GM18499 (cell line): ENCODE results near the gene SLC39A10.

Experiments used
- ATAC-seq: cut with Tn5 transposase; IDR thresholded peaks from one replicate; pipeline ENCODE4 v1.9.1; 2021; ENCODE audit warnings: moderate number of reproducible peaks; ENCODE audit not compliant: insufficient read depth, unreplicated experiment

Gene SLC39A10

DNA sequence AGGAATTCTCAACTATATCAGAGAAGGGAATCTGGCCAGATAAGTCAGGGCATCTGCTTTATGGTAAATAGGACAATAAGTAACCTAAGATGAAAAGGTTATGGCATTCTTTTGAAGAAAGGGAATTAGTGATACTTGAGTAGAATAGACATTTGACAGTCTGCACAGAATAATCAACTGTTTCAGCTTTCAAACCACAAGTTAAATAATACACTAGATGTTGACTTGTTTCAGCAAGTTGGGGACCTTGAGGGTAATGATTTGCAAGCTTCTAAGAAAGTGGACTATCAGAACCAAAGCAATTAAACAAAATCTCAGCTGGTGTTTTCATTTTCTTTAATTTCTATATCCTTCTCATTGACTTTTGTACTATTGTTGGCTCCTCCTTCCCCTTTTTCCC lies 54.5 kb downstream of the SLC39A10 start:
- ATAC-seq, result no peak

DNA sequence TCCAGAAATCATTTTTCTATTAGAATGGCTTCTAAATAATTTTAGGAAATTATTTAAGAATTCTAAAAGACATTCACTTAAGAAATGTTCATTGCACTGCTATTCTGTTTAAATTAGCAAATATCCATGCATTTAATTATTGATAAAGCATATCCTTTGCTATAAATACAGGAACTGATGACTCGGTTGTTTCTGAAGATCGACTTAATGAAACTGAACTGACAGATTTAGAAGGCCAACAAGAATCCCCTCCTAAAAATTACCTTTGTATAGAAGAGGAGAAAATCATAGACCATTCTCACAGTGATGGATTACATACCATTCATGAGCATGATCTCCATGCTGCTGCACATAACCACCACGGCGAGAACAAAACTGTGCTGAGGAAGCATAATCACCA lies 59.4 kb downstream of the SLC39A10 start:
- no peak for ATAC-seq

DNA sequence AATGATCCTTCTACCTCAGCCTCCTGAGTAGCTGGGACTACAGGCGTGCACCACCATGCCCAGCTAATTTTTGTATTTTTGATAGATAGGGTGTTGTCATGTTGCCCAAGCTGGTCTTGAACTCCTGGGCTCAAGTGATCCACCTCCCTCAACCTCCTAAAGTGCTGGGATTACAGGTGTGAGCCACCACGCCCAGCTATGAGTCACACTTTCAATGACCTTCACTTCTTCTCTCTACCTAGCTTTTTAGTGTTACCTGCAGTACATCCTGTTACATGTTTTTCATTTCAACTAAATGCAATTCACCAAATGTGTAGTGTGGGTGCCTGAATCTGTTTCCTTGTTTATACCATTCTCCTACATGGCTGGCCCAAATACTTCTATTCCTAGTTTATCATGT lies 64.0 kb downstream of the SLC39A10 start:
- ATAC-seq, result no peak

DNA sequence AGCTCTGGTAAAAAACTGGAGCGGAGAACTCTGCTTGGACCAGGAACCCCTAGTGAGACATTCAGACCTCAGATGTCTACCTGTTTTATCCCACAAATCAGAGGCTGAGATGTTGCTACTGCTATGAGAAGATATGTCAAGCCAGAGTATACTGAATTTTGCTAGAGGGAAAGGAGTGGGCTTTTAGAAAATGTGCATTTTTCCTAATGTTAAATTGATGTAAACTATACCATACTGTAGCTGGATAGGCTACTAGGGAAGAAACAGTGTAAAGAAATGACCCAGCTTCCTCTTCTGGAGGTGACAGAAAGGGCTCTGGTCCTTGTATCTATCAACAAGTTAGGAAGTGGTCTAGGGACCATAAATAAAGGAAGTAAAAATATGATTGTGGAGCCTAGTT lies 65.0 kb downstream of the SLC39A10 start:
- no peak for ATAC-seq

DNA sequence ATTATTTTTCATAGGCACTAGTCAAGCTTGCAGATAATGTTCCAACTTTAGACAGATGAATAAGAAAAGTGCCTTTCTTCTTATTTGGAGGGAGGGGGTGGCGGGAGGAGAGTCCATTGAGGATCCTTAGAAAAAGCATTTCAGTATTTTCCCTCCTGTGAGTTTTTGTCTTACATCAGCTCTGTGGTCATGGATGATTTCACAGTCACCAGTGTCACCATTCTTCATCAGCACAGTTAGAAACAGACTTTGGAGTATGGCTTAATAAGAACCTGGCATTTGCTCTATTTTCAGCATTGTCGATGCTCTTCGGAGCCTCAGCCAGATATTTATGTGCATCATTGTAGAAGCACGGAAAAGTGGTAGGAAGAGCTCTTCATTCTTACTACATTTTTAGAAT lies 70.1 kb downstream of the SLC39A10 start:
- ATAC-seq, result no peak

DNA sequence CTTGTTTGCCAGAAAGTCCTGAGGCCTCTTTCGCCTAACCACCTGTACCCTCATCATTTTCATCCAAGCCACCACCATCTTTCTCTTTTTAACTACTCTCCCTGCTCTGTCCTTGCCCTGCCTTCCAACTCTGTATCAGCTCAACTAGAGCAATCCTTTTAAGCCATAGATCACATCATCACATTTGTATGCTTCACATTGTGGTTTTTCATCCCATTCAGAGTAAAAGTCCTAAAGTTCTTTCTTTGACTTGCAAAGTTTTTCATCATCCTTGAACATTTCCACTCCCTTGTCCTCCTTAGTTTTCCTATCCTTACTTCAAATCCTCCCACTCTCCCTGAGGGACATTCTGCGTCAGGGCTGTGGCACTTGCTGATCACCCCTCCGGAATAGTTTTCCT lies 73.9 kb downstream of the SLC39A10 start:
- ATAC-seq, result no peak

DNA sequence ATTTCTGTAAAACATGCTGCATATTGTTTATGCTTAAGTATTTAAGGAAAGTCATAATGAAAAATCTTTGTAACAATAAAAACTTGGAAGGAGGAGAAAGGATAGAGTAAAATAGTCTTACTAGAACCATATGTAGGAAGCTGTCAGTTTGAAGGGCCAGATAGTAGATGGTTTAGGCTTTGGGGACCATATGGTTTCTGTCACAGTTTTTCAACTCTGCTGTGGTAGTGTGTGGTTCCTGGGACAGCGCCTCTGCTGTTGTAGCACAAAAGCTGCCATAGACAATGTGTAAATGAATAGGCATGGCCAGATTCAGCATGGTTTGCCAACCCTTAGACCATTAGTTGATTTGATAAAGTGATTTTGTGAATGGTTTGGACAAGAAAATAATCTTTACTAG lies 75.5 kb downstream of the SLC39A10 start:
- no peak for ATAC-seq

DNA sequence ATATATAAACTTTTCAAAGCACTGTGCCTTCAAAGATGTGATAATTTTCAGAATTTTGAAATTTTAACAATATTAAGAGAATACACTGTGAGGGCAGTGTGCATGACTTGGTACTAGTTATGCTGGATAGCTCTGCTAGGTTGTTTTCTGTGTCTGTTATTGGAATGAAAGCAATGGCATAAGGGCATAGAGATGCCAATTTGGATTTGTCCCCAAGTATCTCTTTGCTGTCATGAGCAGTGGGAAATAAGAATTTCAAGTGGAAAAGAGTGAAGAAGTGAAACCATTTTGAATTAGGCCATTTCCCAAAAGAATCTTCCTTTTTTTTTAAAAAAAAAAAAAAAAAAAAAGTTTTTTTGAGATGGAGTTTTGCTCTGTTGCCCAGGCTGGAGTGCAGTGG lies 76.8 kb downstream of the SLC39A10 start:
- ATAC-seq, result no peak

DNA sequence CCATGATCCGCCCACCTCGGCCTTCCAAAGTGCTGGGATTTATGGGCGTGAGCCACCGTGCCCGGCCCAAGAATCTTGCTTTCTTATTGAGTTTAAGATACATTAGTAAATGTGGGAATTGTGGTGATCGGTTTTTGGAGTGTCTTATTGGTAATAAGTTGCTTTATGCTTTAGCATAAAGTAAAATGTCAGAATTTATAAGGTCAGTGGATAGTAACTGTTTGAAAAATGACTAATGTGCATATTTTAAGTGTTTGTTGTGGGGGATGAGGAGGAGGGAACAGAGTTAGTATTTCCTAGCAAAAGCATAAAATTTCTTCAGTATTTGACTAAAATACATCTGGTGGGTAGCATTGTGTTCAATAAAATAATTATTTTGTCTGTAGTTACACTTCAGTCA lies 77.4 kb downstream of the SLC39A10 start:
- ATAC-seq, result no peak

DNA sequence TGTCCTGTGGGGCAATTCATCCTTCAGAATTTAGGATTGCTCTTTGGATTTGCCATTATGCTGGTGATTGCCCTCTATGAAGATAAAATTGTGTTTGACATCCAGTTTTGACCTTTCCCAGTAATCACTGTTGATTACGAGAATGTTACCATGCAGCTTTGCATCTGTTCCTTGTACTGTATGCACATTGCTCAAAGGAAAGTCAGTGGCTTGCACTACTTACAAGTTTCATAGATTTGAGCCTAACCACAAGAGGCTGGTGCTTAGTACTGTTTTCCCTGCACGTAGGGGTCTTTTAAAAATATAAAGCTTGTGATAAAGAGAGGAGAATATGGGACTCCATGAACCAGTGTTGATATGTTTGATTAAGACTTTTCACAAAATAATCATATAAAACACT lies 77.9 kb downstream of the SLC39A10 start:
- no peak for ATAC-seq

DNA sequence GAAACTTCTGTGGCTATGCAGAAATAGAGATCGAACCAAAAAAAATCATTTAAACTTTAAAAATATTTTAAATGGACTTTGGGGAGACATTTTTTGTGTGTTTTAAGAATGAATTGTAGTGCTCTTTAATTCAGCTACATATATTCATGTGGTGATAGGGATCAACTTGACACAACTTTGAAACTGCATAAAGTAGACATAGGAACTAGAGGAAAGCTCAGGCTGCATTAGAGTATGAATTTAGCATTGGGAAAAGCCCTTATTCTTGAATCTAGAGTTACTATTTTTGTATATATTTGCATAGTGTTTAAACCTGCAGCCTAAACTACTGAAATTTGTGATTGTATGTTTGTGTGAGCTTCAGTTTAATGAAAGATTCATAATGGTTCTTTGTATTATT lies 78.3 kb downstream of the SLC39A10 start:
- ATAC-seq, result no peak

DNA sequence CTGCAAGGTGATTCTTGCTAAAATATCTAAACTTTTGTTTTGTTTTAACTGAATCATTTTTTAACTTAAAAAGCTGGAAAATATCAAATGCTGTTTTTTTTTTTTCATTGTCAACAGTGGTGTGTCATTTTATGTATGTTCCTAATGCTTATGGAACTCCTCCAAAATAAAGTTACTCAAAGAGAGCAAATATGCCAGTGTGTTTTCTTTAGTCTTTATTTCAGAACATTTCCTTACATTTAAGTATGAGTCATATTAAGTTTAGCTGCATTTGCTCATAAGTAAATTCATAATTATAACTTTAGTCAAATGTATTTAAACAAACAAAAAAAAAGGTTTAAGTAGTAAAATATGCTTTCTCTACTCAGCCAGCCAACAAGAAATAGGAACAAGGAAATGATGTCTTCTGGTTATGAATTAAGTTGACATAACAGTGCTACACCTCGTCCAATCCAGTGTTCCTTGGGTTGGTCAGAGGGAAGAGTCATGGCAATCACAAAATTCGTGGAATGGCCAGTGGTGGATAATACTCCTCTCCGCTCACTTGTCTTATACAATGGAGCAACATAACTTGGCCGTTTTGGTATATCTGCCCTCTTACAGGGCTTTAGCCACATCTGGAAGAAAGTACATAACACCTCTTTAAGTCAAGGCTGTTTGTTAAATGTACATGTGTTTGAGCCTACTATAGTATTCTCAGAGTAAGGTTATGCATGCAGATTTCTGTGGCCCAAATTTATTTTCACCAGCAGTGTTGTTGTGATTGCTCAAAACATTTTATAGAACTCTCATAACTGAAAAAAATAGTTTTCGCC lies 80.7 kb downstream of the SLC39A10 start:
- no peak for ATAC-seq

DNA sequence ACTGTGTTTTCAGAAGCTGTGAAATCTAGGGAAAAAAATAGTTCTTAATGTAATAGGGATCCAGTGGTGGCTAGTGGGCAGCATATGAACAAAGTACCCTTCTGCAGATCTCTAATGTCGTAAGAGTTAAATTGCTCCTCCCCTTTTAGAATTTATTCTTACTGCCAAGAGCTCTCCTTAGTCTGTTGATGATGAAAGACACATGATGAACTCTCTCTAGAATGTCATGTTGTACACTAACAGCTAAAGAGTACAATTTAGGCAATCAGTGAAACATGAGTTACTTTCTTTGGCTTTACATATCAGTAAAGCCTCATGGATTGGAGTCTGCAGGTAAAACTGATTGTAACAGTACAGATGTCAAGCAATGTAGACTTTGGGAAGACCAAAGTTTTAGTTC lies 84.2 kb downstream of the SLC39A10 start:
- no peak for ATAC-seq

DNA sequence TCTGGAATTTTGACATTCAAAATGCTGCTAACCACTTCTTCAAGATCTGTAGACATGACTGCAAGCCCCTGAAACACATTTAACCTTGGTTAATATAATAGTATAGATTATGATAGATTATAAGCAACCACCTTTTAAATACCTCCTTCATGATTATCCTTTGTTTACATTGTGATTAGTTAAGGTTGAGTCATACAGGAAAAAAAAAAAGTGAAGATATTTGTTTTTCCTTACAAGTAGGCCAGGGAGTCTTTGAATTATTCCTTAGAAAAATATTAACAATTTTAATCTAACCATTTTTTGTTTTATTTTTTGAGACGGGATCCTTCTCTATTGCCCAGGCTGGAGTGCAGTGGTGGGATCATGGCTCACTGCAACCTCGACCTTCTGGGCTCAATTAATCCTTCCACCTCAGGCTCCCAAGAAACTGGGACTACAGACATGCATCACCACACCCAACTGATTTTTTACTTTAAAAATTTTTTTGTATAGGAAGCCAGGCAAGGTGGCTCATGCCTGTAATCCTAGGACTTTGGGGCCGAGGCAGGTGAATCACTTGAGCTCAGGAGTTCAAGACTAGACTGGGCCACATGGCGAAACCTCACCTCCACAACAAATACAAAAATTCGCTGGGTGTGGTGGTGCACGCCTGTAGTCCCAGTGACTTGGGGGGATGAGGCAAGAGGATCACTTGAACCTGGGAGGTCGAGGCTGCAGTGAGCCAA lies 99.4 kb downstream of the SLC39A10 start:
- ATAC-seq, result no peak

DNA sequence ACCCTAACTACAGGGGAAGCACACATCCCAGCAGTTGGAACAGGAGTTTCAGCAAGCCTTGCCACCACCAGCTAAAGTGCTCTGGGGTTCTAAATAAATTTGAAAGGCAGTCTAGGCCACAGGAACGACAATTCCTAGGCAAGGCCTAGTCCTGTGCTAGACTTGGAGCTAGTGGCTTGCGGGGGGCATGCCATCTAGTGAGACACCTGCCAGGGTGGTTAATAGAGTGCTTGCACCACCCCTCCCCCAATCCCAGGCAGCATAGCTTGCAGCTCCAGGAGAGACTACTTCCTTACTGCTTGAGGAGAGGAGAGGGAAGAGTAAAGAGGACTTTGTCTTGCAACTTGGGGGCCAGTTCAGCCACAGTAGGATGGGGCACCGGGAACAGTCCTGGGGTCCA lies 101.8 kb downstream of the SLC39A10 start:
- ATAC-seq, result no peak

DNA sequence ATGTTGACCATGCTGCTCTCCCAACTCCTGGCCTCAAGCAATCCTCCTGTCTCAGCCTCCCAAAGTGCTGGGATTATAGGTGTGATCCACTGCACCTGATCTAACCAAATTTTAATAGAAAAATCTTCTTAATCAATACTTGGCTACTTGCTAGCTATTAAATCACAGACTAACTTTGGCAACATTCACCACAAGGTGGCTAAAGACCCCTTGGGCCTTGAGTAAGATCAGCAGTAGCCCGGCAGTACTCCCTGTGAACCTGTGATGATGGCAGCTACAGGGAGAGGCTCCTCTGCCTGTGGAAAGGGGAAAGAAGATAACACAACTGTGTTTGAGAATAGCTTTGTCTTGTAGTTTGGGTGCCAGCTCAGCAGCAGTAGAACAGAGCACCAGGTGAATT lies 102.9 kb downstream of the SLC39A10 start:
- ATAC-seq, result no peak

DNA sequence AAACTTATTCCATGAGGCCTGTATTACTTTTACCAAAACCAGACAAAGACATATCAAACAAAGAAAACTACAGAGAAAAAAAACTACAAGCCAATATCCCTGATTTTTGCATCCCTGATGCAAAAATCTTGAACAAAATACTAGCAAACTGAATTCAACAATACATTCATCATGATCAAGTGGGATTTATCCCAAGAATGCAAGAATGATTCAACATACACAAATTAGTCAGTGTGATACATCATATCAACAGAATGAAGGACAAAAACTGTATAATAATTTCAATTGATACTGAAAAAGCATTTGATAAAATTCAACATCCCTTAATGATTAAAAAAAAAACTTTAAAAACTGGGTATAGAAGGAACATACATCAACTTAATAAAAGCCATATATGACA lies 106.8 kb downstream of the SLC39A10 start:
- no peak for ATAC-seq

DNA sequence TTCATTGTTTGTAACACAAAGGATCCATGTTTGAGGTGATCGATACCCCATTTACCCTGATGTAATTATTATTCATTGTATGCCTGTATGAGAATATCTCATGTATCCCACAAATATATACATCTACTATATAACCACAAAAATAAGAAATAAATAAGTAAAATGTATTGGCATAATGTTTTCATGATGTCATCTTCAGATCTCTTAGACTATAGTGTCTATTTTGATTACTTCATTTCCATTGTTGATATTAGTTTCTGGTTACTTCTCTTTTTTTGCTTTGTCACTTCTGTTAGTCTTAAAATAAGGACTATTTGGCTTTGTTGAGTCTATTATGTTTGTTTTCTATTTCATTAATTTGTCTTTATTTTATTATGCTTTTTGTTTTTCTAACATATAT lies 109.7 kb downstream of the SLC39A10 start:
- no peak for ATAC-seq

DNA sequence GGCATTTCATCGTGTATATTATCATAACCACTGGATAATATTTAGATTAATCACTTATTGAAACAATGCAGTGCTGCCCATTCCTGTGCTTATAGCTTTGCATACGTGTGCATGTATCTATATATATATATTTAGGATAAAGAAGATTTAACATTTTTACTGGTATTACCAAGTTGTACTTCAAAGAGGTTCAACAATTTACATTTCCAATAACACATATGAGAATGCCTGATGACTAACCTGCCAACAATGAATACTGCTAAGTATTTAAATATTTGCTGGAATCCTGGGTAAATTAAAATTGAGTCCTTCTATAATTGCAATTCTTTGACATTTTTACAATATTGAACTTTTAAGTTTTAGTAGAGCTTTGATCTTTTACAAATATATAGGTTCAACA lies 111.4 kb downstream of the SLC39A10 start:
- ATAC-seq, result no peak

DNA sequence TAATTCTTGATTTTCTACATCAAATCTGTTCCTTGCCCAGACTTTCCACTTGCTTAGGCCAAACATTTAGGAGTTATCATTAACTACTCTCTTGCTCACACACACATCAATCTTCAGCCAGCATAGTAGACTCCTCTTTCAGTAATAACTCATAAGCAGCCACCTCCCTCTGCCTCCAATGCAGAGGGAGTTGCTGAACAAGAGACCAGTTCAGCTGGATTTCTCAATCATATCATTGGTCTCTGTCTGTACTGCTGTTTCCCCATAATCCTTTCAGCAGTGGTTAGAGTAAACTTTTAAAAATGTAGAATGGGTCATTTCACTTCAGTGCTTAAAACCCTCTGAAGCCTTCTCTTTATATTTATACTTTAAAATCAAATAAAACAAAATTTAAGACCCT lies 112.9 kb downstream of the SLC39A10 start:
- no peak for ATAC-seq

DNA sequence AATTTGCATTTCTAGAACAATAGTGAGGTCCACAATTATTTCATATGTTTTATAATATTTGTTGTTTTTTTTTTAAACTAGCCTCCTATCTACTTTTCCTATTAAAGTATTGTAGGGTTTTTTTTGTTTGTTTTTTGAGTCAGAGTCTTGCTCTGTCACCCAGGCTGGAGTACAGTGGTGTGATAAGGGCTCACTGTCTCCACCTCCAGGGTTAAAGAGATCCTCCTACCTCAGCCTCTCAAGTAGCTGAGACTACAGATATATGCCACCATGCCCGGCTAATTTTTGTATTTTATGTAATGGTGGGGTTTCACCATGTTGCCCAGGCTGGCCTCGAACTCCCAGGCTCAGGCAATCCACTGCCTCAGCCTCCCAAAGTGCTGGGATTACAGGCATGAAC lies 122.5 kb downstream of the SLC39A10 start:
- ATAC-seq, result no peak

DNA sequence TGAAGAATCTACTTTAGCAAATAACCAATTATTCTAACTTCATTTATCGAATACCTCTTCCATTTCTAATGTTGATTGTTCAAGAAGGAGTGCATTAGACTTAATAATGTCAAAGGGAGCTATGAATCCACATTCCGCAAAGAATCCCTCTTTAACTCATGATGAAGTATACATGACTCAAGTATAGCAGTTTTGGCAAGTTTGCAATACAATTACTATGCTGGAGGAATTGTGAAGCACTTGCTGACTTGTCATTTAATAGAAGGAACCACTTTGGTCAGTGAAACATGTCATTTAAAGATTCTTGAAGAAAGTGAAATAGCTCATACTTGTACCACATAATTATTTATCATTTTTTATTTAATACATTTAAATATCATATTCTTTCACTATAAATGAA lies 125.1 kb downstream of the SLC39A10 start:
- no peak for ATAC-seq
